Tibial nerve (tissue), 4 donors: Measurements from ENCODE around the gene VPS13D. TPM values are rescaled to one million over a fixed set of nuclear protein-coding genes. Genes with fewer than 3 reads are reported as not detected.
"Not testable (repeated sequence)": the region's sequence is repeated elsewhere in the genome, so short reads cannot be mapped to it uniquely, and the experiment has no call there.

ENCODE experiments used
- DNase-seq, 2 donors: peaks; one replicate each; pipeline ENCODE4 v3.0.0-alpha.2; 2019; ENCODE audit warnings: low spot score in 2 of 2
- H3K27ac ChIP-seq, 4 donors: fragments of 200-600 bp; sonication (generic) in 3 of 4; one replicate each; pipeline ENCODE4 v1.5.1; 2017 to 2019; ENCODE audit warnings: mild to moderate bottlenecking in 1 of 4
- H3K27me3 ChIP-seq, 2 donors: fragments of 200-600 bp; sonication (generic) in 1 of 2; one replicate each; pipeline versions ENCODE4 v1.5.1 to v1.6.0; 2017 to 2019
- H3K36me3 ChIP-seq, 3 donors: fragments of 200-600 bp; sonication (generic); one replicate each; pipeline ENCODE4 v1.5.1; 2018 to 2019
- H3K4me1 ChIP-seq, 4 donors: fragments of 200-600 bp; sonication (generic) in 3 of 4; one replicate each; pipeline ENCODE4 v1.5.1; 2017 to 2019
- H3K4me3 ChIP-seq, 4 donors: fragments of 200-600 bp; sonication (generic) in 3 of 4; one replicate each; pipeline ENCODE4 v1.5.1; 2017 to 2019; ENCODE audit warnings: mild to moderate bottlenecking in 1 of 4, moderate library complexity in 1 of 4
- H3K9me3 ChIP-seq, 4 donors: fragments of 200-600 bp; sonication (generic) in 3 of 4; one replicate each; pipeline ENCODE4 v1.5.1; 2017 to 2019
- EP300 ChIP-seq, 2 donors: sonication (generic); formaldehyde crosslinking; IDR thresholded peaks; one replicate each; pipeline ENCODE4 v1.6.1; 2017; ENCODE audit warnings: antibody characterized with exemption in 2 of 2, mild to moderate bottlenecking in 1 of 2
- POLR2A ChIP-seq, 2 donors: fragments of 450-650 bp; IDR thresholded peaks; one replicate each; pipeline ENCODE4 v1.6.1; 2017; ENCODE audit warnings: antibody characterized with exemption in 2 of 2, mild to moderate bottlenecking in 2 of 2, moderate library complexity in 2 of 2
- WGBS, 2 donors: methylation state at CpG; one replicate each; pipeline ENCODE4 v1.1.5; 2018; 5-methylcytosine and 5-hydroxymethylcytosine counted together
- total RNA-seq, 4 donors: library from RNA; depleted of rRNA; stranded (reverse); fragments of >200 nt; gene quantifications; one replicate each; pipeline ENCODE4 v1.1.0, GENCODE V29; 2016
- TF ChIP-seq, protein P1 (sequence below), 5 experiments: fragments of 200-600 bp in 3 of 5; fragments of 450-650 bp in 2 of 5; sonication (generic) in 3 of 5; IDR thresholded peaks; one replicate each; pipeline ENCODE4 v1.5.1; 2016 to 2019; ENCODE audit warnings: antibody characterized with exemption in 5 of 5, mild to moderate bottlenecking in 3 of 5, moderate library complexity in 2 of 5

The VPS13D gene
- total RNA-seq, 4 donors from 2014 or later, result 99.2 to 132 (median 110) TPM

DNA sequence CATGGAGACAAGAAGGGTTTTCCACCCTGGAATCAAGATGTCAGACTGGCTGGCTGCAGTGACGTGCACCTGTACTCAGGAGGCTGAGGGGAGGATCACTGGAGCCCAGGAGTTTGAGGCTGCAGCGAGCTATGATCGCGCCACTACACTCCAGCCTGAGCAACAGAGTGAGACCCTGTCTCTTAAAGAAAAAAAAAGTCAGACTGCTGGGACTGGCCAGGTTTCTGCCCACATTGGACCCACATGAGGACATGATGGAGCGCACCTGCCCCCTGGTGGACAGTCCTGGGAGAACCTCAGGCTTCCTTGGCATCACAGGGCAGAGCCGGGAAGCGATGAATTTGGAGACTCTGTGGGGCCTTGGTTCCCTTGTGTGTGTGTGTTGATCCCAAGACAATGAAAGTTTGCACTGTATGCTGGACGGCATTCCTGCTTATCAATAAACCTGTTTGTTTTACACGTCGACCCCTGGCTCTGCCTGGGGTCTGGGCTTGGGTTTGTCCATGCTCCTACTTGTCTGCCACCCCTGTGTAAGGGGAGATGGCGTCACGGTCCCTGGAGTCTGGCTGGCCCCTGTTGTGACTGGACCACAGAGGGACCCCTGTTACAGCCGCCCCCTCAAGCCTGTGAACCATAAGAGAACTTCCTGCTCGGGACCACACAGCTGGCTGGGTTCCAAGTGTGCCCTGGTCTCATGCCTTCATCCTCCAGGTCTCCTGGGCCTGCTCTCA lies 20.9 kb upstream of the VPS13D start:
- no peaks in the 10 kb centered on the region for H3K27me3 ChIP-seq
- peaks cover 0 to 21% (median 13%) of the 10 kb centered on the region in 3 donors for H3K36me3 ChIP-seq
- H3K9me3 ChIP-seq, result no peaks in the 10 kb centered on the region
- H3K4me3 ChIP-seq, result no peak overlapping the region
- H3K27ac ChIP-seq, result peak overlapping the region in 3 of 4 donors; percentile 27 to 70 (median 57)
- TF ChIP-seq EP300 (IDR thresholded peaks at IDR 0.05) (peak in 1 of 2 donors; percentile 60), POLR2A (IDR thresholded peaks at IDR 0.05) (peak in 1 of 2 donors; percentile 27)
- TF ChIP-seq, protein P1, sequence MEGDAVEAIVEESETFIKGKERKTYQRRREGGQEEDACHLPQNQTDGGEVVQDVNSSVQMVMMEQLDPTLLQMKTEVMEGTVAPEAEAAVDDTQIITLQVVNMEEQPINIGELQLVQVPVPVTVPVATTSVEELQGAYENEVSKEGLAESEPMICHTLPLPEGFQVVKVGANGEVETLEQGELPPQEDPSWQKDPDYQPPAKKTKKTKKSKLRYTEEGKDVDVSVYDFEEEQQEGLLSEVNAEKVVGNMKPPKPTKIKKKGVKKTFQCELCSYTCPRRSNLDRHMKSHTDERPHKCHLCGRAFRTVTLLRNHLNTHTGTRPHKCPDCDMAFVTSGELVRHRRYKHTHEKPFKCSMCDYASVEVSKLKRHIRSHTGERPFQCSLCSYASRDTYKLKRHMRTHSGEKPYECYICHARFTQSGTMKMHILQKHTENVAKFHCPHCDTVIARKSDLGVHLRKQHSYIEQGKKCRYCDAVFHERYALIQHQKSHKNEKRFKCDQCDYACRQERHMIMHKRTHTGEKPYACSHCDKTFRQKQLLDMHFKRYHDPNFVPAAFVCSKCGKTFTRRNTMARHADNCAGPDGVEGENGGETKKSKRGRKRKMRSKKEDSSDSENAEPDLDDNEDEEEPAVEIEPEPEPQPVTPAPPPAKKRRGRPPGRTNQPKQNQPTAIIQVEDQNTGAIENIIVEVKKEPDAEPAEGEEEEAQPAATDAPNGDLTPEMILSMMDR (IDR thresholded peaks at IDR 0.05), result peak; percentile 84 to 98 (median 89)
- DNase-seq, result peak; percentile 88 to 98
- 24 to 27% methylated on average over 14 of the region's 14 CpGs for WGBS, 2 donors
- H3K4me1 ChIP-seq, result peaks cover 0 to 21% (median 9%) of the 10 kb centered on the region in 4 donors

- DNase-seq, result no peak
- no peak overlapping the region for H3K4me3 ChIP-seq
- peaks cover 0 to 21% (median 9%) of the 10 kb centered on the region in 4 donors for H3K4me1 ChIP-seq
- no peaks in the 10 kb centered on the region for H3K9me3 ChIP-seq
- peaks cover 0 to 18% (median 10%) of the 10 kb centered on the region in 3 donors for H3K36me3 ChIP-seq
- H3K27ac ChIP-seq, result peak overlapping the region in 2 of 4 donors; percentile 27 to 70
- WGBS, 2 donors, result 53 to 73% methylated on average over 2 to 3 of the region's 3 CpGs
- H3K27me3 ChIP-seq, result no peaks in the 10 kb centered on the region
- no peak for TF ChIP-seq POLR2A (IDR thresholded peaks at IDR 0.05)
- TF ChIP-seq EP300 (IDR thresholded peaks at IDR 0.05), result no peak
- TF ChIP-seq, protein P1 (IDR thresholded peaks at IDR 0.05), result no peak
These were observed 20.4 kb upstream of the VPS13D start for GRCh38 chr1:12209495-12209832.

- peaks cover 0 to 20% (median 0%) of the 10 kb centered on the region in 4 donors for H3K9me3 ChIP-seq
- no peaks in the 10 kb centered on the region for H3K4me1 ChIP-seq
- WGBS, 2 donors, result 89 to 94% methylated on average over 12 of the region's 12 CpGs
- H3K27me3 ChIP-seq, result no peaks in the 10 kb centered on the region
- no peak overlapping the region for H3K4me3 ChIP-seq
- no peaks in the 10 kb centered on the region for H3K36me3 ChIP-seq
- TF ChIP-seq, protein P1 (IDR thresholded peaks at IDR 0.05), result no peak
- TF ChIP-seq EP300 (IDR thresholded peaks at IDR 0.05) (no peak), POLR2A (IDR thresholded peaks at IDR 0.05) (no peak)
- no peak for DNase-seq
- H3K27ac ChIP-seq, result no peak overlapping the region
These were observed 14.5 kb upstream of the VPS13D start for GRCh38 chr1:12215118-12215961.

- H3K9me3 ChIP-seq, result peaks cover 0 to 19% (median 0%) of the 10 kb centered on the region in 4 donors
- no peak for DNase-seq
- WGBS, 2 donors, result 85 to 88% methylated on average over 4 of the region's 4 CpGs
- TF ChIP-seq, protein P1 (IDR thresholded peaks at IDR 0.05), result no peak
- no peak for TF ChIP-seq POLR2A (IDR thresholded peaks at IDR 0.05)
- no peak for TF ChIP-seq EP300 (IDR thresholded peaks at IDR 0.05)
- no peak overlapping the region for H3K4me3 ChIP-seq
- H3K27me3 ChIP-seq, result no peaks in the 10 kb centered on the region
- no peaks in the 10 kb centered on the region for H3K4me1 ChIP-seq
- no peak overlapping the region for H3K27ac ChIP-seq
- H3K36me3 ChIP-seq, result no peaks in the 10 kb centered on the region
These were observed 10.0 kb upstream of the VPS13D start for GRCh38 chr1:12219800-12220199.

GRCh38 chr1:12220890-12221289 lies 8.9 kb upstream of the VPS13D start:
- Histone ChIP-seq H3K4me1 (no peaks in the 10 kb centered on the region), H3K36me3 (no peaks in the 10 kb centered on the region), H3K27ac (no peak overlapping the region), H3K9me3 (peaks cover 0 to 8% (median 0%) of the 10 kb centered on the region in 4 donors), H3K4me3 (no peak overlapping the region), H3K27me3 (no peaks in the 10 kb centered on the region)
- DNase-seq, result no peak
- no peak for TF ChIP-seq POLR2A (IDR thresholded peaks at IDR 0.05)
- TF ChIP-seq, protein P1 (IDR thresholded peaks at IDR 0.05), result no peak
- TF ChIP-seq EP300 (IDR thresholded peaks at IDR 0.05), result no peak
- WGBS, 2 donors, result 44 to 65% methylated on average over 2 of the region's 2 CpGs

DNA sequence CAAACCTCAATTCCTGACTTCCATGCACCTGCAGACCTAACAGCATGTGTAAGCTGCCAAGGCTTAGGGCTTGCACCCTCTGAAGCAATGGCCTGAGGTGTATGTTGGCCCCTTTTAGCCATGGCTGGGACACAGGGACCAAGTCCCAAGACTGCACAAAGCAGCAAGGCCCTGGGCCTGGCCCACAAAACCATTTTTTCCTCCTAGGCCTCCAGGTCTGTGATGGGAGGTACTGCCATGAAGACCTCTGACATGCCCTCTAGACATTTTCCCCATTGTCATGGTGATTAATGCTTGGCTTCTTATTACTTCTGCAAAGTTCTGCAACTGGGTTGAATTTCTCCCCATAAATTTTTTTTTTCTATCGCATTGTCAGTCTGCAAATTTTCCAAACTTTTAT lies 7.1 kb upstream of the VPS13D start:
- H3K27me3 ChIP-seq, H3K4me3 ChIP-seq, H3K9me3 ChIP-seq, H3K4me1 ChIP-seq, H3K27ac ChIP-seq, H3K36me3 ChIP-seq, DNase-seq: not testable (repeated sequence)
- 92 to 100% methylated on average over 1 of the region's 1 CpG for WGBS, 2 donors

DNA sequence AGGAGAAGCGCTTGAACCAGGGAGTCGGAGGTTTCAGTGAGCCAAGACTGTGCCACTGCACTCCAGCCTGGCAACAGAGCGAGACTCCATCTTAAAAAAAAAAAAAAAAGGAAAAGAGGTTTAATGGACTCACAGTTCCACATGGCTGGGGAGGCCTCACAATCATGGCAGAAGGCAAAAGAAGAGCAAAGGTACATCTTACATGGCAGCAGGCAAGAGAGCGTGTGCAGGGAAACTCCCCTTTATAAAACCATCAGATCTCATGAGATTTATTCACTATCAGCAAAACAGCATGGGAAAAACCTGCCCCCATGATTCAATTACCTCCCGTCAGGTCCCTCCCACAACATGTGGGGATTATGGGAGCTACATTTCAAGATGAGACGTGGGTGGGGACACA lies 5.7 kb upstream of the VPS13D start:
- 85 to 86% methylated on average over 5 to 6 of the region's 6 CpGs for WGBS, 2 donors

More for the DNA sequence above, 5.7 kb upstream of the VPS13D start:
- not testable (repeated sequence) for H3K36me3 ChIP-seq, H3K9me3 ChIP-seq, H3K27ac ChIP-seq, H3K27me3 ChIP-seq, H3K4me1 ChIP-seq, H3K4me3 ChIP-seq, DNase-seq
